Sciatic nerve (tissue), 2 donors: ENCODE results near the gene RPL14. TPM values are rescaled to one million over a fixed set of nuclear protein-coding genes. Genes with fewer than 3 reads are reported as not detected.
"Not testable (repeated sequence)": the region's sequence is repeated elsewhere in the genome, so short reads cannot be mapped to it uniquely, and the experiment has no call there.

Source experiments
- ATAC-seq: fragments of 200-7000 bp; cut with Tn5 transposase; one replicate; pipeline ENCODE4 v1.9.1; 2020; ENCODE audit warnings: mild to moderate bottlenecking, moderate library complexity
- DNase-seq: peaks from one replicate; pipeline ENCODE4 v3.0.0-alpha.2; 2020; ENCODE audit warnings: low spot score
- intact Hi-C: fragments of 100-400 bp; cut with DNase I; formaldehyde crosslinking; loops from one replicate; pipeline ENCODE4 v1.14.2; 2022
- total RNA-seq: library from RNA; stranded (reverse); fragmentation: NEBNext Ultra II Directional; extraction: Animal tissue kit (Norgen Biotek cat#: 25700); gene quantifications from one replicate; pipeline ENCODE4 v1.2.1, GENCODE V29; 2021
- donor health status: DM: no; HTN: no; CAD: no.
- donor health status: DM: no; HTN: no; CAD: no.

Gene RPL14
- total RNA-seq, 1 donor from 2014 or later: 1,368 TPM

- DNase-seq, intact Hi-C loops, ATAC-seq: not testable (repeated sequence)
These were observed 3.3 kb downstream of the RPL14 start for GRCh38 chr3:40460481-40460880.

GRCh38 chr3:40461161-40461560 lies 4.0 kb downstream of the RPL14 start:
- ATAC-seq (no peak), DNase-seq (no peak)
- intact Hi-C loops: no loop called here

- ATAC-seq, intact Hi-C loops, DNase-seq: not testable (repeated sequence)
These were observed 5.7 kb downstream of the RPL14 start for GRCh38 chr3:40462838-40463237.

- DNase-seq: no peak
- ATAC-seq: no peak
- intact Hi-C loops: no loop called here
These were observed 6.4 kb downstream of the RPL14 start for GRCh38 chr3:40463579-40463978.

- DNase-seq (no peak), ATAC-seq (no peak)
- intact Hi-C loops: no loop called here
These were observed 7.4 kb downstream of the RPL14 start for GRCh38 chr3:40464339-40465110.

GRCh38 chr3:40465111-40465407 lies 7.9 kb downstream of the RPL14 start:
- ATAC-seq (no peak), DNase-seq (no peak)
- intact Hi-C loops: no loop called here

GRCh38 chr3:40465456-40465855 lies 8.3 kb downstream of the RPL14 start:
- DNase-seq: no peak
- no peak for ATAC-seq
- intact Hi-C loops: no loop called here

GRCh38 chr3:40468018-40468417 lies 10.9 kb downstream of the RPL14 start:
- DNase-seq (no peak), ATAC-seq (no peak)
- intact Hi-C loops: no loop called here

- intact Hi-C loops: no loop called here
- ATAC-seq (no peak), DNase-seq (no peak)
These were observed 13.6 kb downstream of the RPL14 start for GRCh38 chr3:40470701-40471100.

GRCh38 chr3:40476478-40477470 lies 19.6 kb downstream of the RPL14 start, which contains the start of gene ZNF619:
Gene ZNF619 (plus strand): TSS chr3:40477122. CDS start chr3:40477980, 858 bp downstream.
- ATAC-seq: peak; percentile 96
- peak; percentile 81 for DNase-seq
- intact Hi-C loops: loop anchor here (5.0 kb wide), 1 partner anchor 41 kb away; no protein-coding TSS in a partner anchor

- no peak for ATAC-seq
- DNase-seq: no peak
- intact Hi-C loops: loop anchor here (5.0 kb wide), 1 partner anchor 40 kb away; no protein-coding TSS in a partner anchor
These were observed 20.5 kb downstream of the RPL14 start for GRCh38 chr3:40477666-40478065.

GRCh38 chr3:40487172-40487571 lies 30.0 kb downstream of the RPL14 start:
- ATAC-seq (no peak), DNase-seq (no peak)
- intact Hi-C loops: no loop called here

- ATAC-seq: no peak
- intact Hi-C loops: no loop called here
- DNase-seq: no peak
These were observed 33.8 kb downstream of the RPL14 start for GRCh38 chr3:40490916-40491315.

- DNase-seq: no peak
- intact Hi-C loops: no loop called here
- no peak for ATAC-seq
These were observed 37.6 kb downstream of the RPL14 start for GRCh38 chr3:40494698-40495097.

GRCh38 chr3:40497288-40497687 lies 40.1 kb downstream of the RPL14 start:
- DNase-seq (no peak), ATAC-seq (no peak)
- intact Hi-C loops: no loop called here

- no peak for DNase-seq
- ATAC-seq: no peak
- intact Hi-C loops: no loop called here
These were observed 42.8 kb downstream of the RPL14 start for GRCh38 chr3:40499952-40500351.

GRCh38 chr3:40502034-40502433 lies 44.9 kb downstream of the RPL14 start:
- intact Hi-C loops: no loop called here
- DNase-seq (no peak), ATAC-seq (no peak)

GRCh38 chr3:40504636-40505430 lies 47.7 kb downstream of the RPL14 start:
- ATAC-seq (peak; percentile 78), DNase-seq (no peak)
- intact Hi-C loops: no loop called here
